LNCaP clone FGC (cell line): ENCODE data around the gene FAM227B.
"Not testable (repeated sequence)": the region's sequence is repeated elsewhere in the genome, so short reads cannot be mapped to it uniquely, and the experiment has no call there.

Source experiments
- DNase-seq: peaks from one replicate; pipeline ENCODE4 v3.0.0-alpha.2; 2011; ENCODE audit warnings: low read depth
- H3K4me3 ChIP-seq: 2 replicates; pipeline ENCODE4 v1.5.1; 2011; ENCODE audit warnings: mild to moderate bottlenecking, low read depth, low read length, control low read depth
- TF ChIP-seq, protein P1 (sequence below): IDR thresholded peaks from 2 replicates; pipeline ENCODE4 v1.5.1; 2012; ENCODE audit warnings: mild to moderate bottlenecking; ENCODE audit not compliant: control insufficient read depth, insufficient read depth; ENCODE audit errors: extremely low read depth

FAM227B gene

DNA sequence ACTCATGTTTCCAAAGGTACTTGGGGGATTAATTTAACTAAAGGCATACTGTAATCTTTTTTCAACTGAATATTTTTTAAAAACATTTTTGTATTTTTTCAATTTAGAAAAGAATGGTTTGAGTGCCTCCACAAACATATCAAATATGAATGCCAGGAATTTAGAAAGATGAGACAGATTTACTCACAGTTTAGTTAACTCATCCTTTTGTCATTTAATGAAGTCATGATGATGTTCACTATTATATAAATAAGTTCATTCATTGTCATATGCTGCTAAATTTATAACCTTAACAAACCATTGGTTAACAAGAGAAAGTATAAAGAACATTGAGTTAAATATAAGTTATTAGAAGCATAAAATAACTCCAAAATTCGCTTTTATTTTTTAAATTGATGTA, 147.6 kb downstream of the FAM227B start:
- no peak for DNase-seq
- TF ChIP-seq, protein P1, sequence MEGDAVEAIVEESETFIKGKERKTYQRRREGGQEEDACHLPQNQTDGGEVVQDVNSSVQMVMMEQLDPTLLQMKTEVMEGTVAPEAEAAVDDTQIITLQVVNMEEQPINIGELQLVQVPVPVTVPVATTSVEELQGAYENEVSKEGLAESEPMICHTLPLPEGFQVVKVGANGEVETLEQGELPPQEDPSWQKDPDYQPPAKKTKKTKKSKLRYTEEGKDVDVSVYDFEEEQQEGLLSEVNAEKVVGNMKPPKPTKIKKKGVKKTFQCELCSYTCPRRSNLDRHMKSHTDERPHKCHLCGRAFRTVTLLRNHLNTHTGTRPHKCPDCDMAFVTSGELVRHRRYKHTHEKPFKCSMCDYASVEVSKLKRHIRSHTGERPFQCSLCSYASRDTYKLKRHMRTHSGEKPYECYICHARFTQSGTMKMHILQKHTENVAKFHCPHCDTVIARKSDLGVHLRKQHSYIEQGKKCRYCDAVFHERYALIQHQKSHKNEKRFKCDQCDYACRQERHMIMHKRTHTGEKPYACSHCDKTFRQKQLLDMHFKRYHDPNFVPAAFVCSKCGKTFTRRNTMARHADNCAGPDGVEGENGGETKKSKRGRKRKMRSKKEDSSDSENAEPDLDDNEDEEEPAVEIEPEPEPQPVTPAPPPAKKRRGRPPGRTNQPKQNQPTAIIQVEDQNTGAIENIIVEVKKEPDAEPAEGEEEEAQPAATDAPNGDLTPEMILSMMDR, result no peak
- no peak overlapping the region for H3K4me3 ChIP-seq

DNA sequence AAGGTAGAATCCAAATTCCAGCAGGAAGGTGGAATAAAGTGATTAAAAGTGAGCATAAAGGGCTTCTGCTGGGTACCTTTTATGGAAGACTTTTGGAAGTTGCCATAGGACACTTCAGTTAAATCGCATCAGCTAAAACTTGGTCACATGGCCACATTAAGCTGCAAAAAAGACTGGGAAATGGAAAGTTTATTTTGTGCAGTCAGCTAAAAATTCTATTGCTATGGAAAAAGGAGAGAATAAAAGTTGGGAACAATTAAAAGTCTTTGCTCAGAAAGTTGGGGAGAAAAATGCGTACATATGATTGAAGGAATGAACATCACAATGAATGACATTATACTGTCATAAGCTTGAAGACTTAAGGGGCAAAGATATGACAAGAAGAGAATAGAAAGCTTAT, 148.3 kb downstream of the FAM227B start:
- no peak for DNase-seq
- TF ChIP-seq, protein P1, result no peak
- no peak overlapping the region for H3K4me3 ChIP-seq

DNA sequence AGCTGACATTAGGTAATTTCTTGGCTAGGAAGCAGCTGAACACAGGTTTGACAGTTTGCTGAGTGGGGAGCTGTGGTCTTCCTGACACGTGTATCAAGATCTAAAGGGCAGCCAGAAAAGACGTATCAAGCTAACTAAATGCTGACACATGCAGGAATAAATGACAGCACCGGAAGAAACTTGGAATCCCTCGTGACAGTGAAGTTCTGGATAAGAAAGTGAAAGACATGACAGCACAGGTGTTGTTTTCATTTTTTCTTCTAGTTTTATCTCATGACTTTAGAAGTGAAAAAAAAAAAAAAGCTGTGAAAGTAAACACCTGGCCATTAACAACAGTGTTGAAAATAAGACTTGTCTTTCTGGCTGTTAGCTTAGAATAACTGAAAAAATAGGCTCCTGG, 148.9 kb downstream of the FAM227B start:
- TF ChIP-seq, protein P1, result no peak
- DNase-seq, result no peak
- H3K4me3 ChIP-seq, result no peak overlapping the region

DNA sequence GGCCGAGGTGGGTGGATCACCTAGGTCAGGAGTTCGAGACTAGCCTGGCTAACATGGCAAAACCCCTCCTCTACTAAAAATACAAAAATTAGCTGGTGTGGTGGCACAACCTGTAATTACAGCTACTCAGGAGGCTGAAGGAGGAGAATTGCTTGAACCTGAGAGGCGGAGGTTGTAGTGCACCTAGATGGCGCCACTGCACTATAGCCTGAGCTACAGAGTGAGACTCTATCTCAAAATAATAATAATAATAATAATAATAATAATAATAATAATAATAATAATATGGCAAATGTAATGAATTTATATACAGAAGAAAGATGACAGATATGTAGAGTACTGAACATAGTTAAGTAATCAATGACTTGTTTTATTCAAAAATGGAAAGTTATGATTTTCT, 149.4 kb downstream of the FAM227B start:
- DNase-seq, H3K4me3 ChIP-seq: not testable (repeated sequence)
- TF ChIP-seq, protein P1, result 0 out of 2 replicates have a peak, but pooled peaks have one; percentile 11

DNA sequence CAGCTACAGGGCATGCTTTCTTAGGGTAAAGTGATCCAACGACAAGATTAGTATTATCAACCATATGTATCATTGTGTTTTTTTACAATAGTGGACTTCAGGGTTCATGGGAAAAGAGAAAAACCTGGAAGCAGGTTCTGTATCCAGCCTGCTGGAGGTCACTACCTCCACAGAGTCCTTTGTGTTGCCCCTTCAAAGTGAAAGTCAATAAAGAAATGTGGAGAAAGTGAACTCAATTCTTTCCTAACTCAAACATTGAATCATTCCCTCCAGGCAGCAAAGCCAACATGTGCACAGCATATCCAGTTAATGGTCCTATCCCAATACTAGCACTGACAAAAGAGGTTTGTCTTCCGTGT, 152.2 kb downstream of the FAM227B start:
- DNase-seq, result no peak
- TF ChIP-seq, protein P1, result no peak
- H3K4me3 ChIP-seq, result no peak overlapping the region

DNA sequence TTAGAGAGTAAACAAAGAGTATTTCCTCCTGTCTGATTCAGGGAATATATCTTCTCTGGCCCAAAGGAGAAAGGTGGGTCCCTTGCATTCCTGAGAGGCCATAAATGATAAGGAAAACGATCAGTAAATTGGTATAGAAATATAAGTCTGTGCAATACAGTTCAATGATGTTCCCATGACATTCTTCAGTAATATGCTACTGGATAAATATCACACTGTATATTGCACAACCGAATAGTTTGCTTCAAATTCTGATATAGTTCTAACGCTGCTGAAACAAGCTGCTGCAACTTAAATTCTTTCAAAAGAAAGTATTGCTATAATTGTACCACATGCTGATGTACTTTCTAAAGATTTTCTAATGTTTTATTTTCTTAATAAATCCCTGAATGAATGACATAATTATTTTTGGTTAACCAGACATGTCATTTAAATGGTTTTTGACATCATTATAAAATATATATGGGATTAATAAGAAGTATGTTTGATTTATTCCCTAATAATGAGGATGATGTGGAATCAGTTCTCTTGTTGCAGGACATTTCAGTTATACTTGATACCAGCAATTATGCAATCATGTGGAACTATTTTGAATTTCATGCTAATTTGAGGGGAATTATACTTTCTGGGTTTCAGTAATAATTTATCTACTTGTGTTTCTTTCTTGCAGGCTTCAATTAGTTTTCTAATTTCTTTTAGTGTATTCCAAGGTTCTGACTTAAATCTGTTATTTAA, 152.7 kb downstream of the FAM227B start:
- no peak for DNase-seq
- no peak overlapping the region for H3K4me3 ChIP-seq
- TF ChIP-seq, protein P1, result no peak

DNA sequence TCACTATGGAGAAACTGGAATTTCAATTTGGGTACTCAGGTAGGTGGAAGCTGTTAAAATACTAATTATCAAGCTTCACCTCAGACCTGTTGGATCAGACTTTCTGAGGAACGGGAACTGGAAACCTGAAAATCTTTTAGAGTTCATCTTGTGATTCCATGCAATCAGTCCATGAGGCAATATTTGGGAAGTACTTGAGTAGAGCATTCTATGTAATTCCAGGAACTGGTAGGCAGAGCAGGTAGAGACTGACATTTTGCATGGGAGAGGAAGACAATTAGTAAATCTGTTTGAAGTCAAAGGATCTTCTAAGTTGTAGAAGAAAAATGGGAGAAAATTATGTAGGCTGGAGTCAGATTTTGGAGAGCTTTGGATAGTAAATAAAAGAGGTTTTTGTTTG, 154.5 kb downstream of the FAM227B start:
- DNase-seq, result no peak
- TF ChIP-seq, protein P1, result no peak
- no peak overlapping the region for H3K4me3 ChIP-seq
